Right atrium auricular region (tissue), 2 donors: Measurements from ENCODE around the gene RNF138. TPM values are rescaled to one million over a fixed set of nuclear protein-coding genes. Genes with fewer than 3 reads are reported as not detected.
A peak's percentile ranks its signal among the peaks of the same experiment; 100 is the strongest.
"Not testable (repeated sequence)": the region's sequence is repeated elsewhere in the genome, so short reads cannot be mapped to it uniquely, and the experiment has no call there.

Experiments used
- DNase-seq: peaks from one replicate; pipeline ENCODE4 v3.0.0-alpha.2; 2019; ENCODE audit warnings: low spot score
- H3K27ac ChIP-seq, 2 donors: fragments of 200-600 bp; sonication (generic); 1 replicate in 1 of 2; 2 replicates in 1 of 2; pipeline ENCODE4 v1.5.1; 2016 to 2019
- H3K27me3 ChIP-seq, 2 donors: fragments of 200-600 bp; sonication (generic); one replicate each; pipeline versions ENCODE4 v1.5.1 to v1.6.0; 2017 to 2019
- H3K36me3 ChIP-seq: fragments of 200-600 bp; sonication (generic); one replicate; pipeline ENCODE4 v1.5.1; 2016
- H3K4me1 ChIP-seq, 2 donors: fragments of 200-600 bp; sonication (generic); one replicate each; pipeline versions ENCODE4 v1.5.1 to v1.6.0; 2017 to 2019
- H3K4me3 ChIP-seq, 2 donors: fragments of 200-600 bp; sonication (generic); 1 replicate in 1 of 2; 2 replicates in 1 of 2; pipeline ENCODE4 v1.5.1; 2017 to 2019; ENCODE audit warnings: mild to moderate bottlenecking in 1 of 2, moderate library complexity in 1 of 2
- H3K9me3 ChIP-seq, 2 donors: fragments of 200-600 bp; sonication (generic); one replicate each; pipeline ENCODE4 v1.5.1; 2019
- CTCF ChIP-seq, 2 donors: fragments of 200-600 bp; sonication (generic); IDR thresholded peaks; one replicate each; pipeline ENCODE4 v1.5.1; 2019; ENCODE audit warnings: antibody characterized with exemption in 2 of 2
- total RNA-seq, 2 donors: library from RNA; depleted of rRNA; stranded (reverse); fragments of >200 nt; gene quantifications; one replicate each; pipeline ENCODE4 v1.1.0, GENCODE V29; 2016

RNF138 gene
- total RNA-seq, 2 donors from 2014 or later, result 5.5 to 11.3 TPM

- Histone ChIP-seq H3K4me1 (peaks cover 0 to under 1% of the 10 kb centered on the region in 2 donors), H3K4me3 (no peak overlapping the region), H3K9me3 (no peaks in the 10 kb centered on the region), H3K27ac (no peak overlapping the region), H3K27me3 (no peaks in the 10 kb centered on the region), H3K36me3 (no peaks in the 10 kb centered on the region)
- DNase-seq, result no peak
- no peak for TF ChIP-seq CTCF (IDR thresholded peaks at IDR 0.05)
These were observed 12.8 kb upstream of the RNF138 start for GRCh38 chr18:32078845-32079244.

GRCh38 chr18:32081881-32082280 lies 9.8 kb upstream of the RNF138 start:
- Histone ChIP-seq H3K27me3 (no peaks in the 10 kb centered on the region), H3K27ac (no peak overlapping the region), H3K4me1 (peaks cover 0 to 7% of the 10 kb centered on the region in 2 donors), H3K4me3 (no peak overlapping the region), H3K36me3 (no peaks in the 10 kb centered on the region), H3K9me3 (no peaks in the 10 kb centered on the region)
- TF ChIP-seq CTCF (IDR thresholded peaks at IDR 0.05), result no peak
- no peak for DNase-seq

GRCh38 chr18:32083781-32084180 lies 7.9 kb upstream of the RNF138 start:
- no peak for DNase-seq
- Histone ChIP-seq H3K36me3 (no peaks in the 10 kb centered on the region), H3K27ac (no peak overlapping the region), H3K27me3 (no peaks in the 10 kb centered on the region), H3K4me1 (peaks cover 0 to 7% of the 10 kb centered on the region in 2 donors), H3K4me3 (no peak overlapping the region), H3K9me3 (no peaks in the 10 kb centered on the region)
- TF ChIP-seq CTCF (IDR thresholded peaks at IDR 0.05), result no peak

GRCh38 chr18:32086881-32087280 lies 4.8 kb upstream of the RNF138 start:
- H3K9me3 ChIP-seq, result no peaks in the 10 kb centered on the region
- no peak overlapping the region for H3K27ac ChIP-seq
- H3K27me3 ChIP-seq, result no peaks in the 10 kb centered on the region
- DNase-seq, result no peak
- TF ChIP-seq CTCF (IDR thresholded peaks at IDR 0.05), result no peak
- H3K36me3 ChIP-seq, result no peaks in the 10 kb centered on the region
- H3K4me3 ChIP-seq, result no peak overlapping the region
- peaks cover 0 to 12% of the 10 kb centered on the region in 2 donors for H3K4me1 ChIP-seq

GRCh38 chr18:32090831-32091230 lies 843 bp upstream of the RNF138 start:
- not testable (repeated sequence) for H3K27ac ChIP-seq, H3K4me3 ChIP-seq, DNase-seq

GRCh38 chr18:32091325-32091723 lies 350 bp upstream of the RNF138 start:
- Histone ChIP-seq H3K4me1 (peaks cover 0 to 30% of the 10 kb centered on the region in 2 donors), H3K9me3 (no peaks in the 10 kb centered on the region), H3K36me3 (no peaks in the 10 kb centered on the region), H3K27me3 (no peaks in the 10 kb centered on the region), H3K4me3 (peak overlapping the region; percentile 77 to 88), H3K27ac (peak overlapping the region; percentile 97 to 99)
- DNase-seq, result no peak
- TF ChIP-seq CTCF (IDR thresholded peaks at IDR 0.05), result no peak

More at GRCh38 chr18:32090831-32091230, 843 bp upstream of the RNF138 start:
- H3K4me1 ChIP-seq, result peaks cover 0 to 25% of the 10 kb centered on the region in 2 donors
- not testable (repeated sequence) for H3K9me3 ChIP-seq, H3K36me3 ChIP-seq, H3K27me3 ChIP-seq
